Stimulated activated CD4-positive, alpha-beta T cell treated with anti-CD3 and anti-CD28 coated beads, Interleukin-15, amount 100 ng/mL, for 24 hours (primary cell): ENCODE measurements around the gene SLC45A1.

ENCODE experiments used
- DNase-seq: peaks from one replicate; pipeline ENCODE4 v3.0.0-alpha.2; 2020

SLC45A1 gene

GRCh38 chr1:8312235-8313218 lies 5.4 kb upstream of the SLC45A1 start:
- no peak for DNase-seq

GRCh38 chr1:8313231-8313630 lies 4.7 kb upstream of the SLC45A1 start:
- DNase-seq, result no peak

- DNase-seq, result peak; percentile 64
Measured at GRCh38 chr1:8314346-8315280, 3.3 kb upstream of the SLC45A1 start.

GRCh38 chr1:8315573-8316475 lies 2.1 kb upstream of the SLC45A1 start:
- no peak for DNase-seq

- no peak for DNase-seq
Measured at GRCh38 chr1:8318436-8318835, 522 bp downstream of the SLC45A1 start.

- DNase-seq, result no peak
Measured at GRCh38 chr1:8321612-8322011, 3.7 kb downstream of the SLC45A1 start.

GRCh38 chr1:8323706-8324105 lies 5.8 kb downstream of the SLC45A1 start:
- DNase-seq, result no peak

- DNase-seq, result no peak
Measured at GRCh38 chr1:8324176-8324810, 6.4 kb downstream of the SLC45A1 start.

- DNase-seq, result no peak
Measured at GRCh38 chr1:8325771-8326170, 7.9 kb downstream of the SLC45A1 start.

GRCh38 chr1:8326265-8326664 lies 8.4 kb downstream of the SLC45A1 start:
- no peak for DNase-seq

- no peak for DNase-seq
Measured at GRCh38 chr1:8328271-8328670, 10.4 kb downstream of the SLC45A1 start.

GRCh38 chr1:8329439-8329838 lies 11.5 kb downstream of the SLC45A1 start:
- no peak for DNase-seq

- DNase-seq, result no peak
Measured at GRCh38 chr1:8329858-8330257, 11.9 kb downstream of the SLC45A1 start.

GRCh38 chr1:8330271-8331125 lies 12.6 kb downstream of the SLC45A1 start:
- no peak for DNase-seq

GRCh38 chr1:8332806-8333205 lies 14.9 kb downstream of the SLC45A1 start:
- no peak for DNase-seq

GRCh38 chr1:8333246-8333987 lies 15.5 kb downstream of the SLC45A1 start:
- no peak for DNase-seq

- DNase-seq, result no peak
Measured at GRCh38 chr1:8334106-8334851, 16.4 kb downstream of the SLC45A1 start.

- DNase-seq, result no peak
Measured at GRCh38 chr1:8335246-8335645, 17.3 kb downstream of the SLC45A1 start.

GRCh38 chr1:8337776-8338525 lies 20.0 kb downstream of the SLC45A1 start:
- no peak for DNase-seq
